Measurements from ENCODE around the gene SCMH1. TPM values are rescaled to one million over a fixed set of nuclear protein-coding genes. Genes with fewer than 3 reads are reported as not detected.

The SCMH1 gene
- total RNA-seq, 1 experiment from 2014 or later: 16.5 TPM

DNA sequence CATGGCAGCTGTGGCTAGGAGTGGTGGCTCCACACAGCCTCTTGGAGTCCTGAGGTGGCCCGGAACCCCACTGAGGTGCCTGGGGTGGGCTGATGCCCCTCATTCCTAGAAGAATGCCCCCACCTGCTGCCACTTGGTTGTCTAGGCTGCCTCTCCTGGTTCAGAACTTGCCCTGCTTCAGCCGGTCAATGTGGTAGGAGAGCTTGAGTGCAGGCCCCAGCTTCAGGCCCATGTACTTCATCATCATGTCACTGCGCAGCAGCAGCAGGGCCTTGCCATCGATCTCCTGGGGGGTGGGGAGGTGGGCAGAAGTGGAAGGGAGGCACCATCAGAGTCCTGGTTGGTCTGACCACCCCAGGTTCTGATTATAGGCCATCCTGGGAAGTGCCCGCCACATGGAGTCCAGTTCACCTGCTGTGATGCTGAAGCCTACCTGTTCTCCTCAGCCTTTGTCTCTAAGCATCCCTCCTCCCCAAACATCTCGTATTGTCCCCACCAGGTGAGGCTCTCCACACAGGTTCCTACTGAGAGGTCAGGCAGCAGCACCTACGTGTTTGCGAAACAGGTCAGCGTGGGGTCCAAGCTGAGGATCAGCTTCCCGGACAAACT is 214.0 kb downstream of the SCMH1 start:
- Histone ChIP-seq H3K56ac (ENCODE audit: insufficient read length, low read depth, low read length) (no peak overlapping the region), H3K23ac (ENCODE audit: insufficient read length, low read depth, low read length) (no peak overlapping the region), H3K9ac (ENCODE audit: extremely low read depth, insufficient read length, low read length) (no peak overlapping the region), H2BK20ac (ENCODE audit: low read depth, low read length, poor library complexity, severe bottlenecking) (no peak overlapping the region), H3K9me3 (ENCODE audit: control insufficient read depth, low read depth, low read length) (no peaks in the 10 kb centered on the region), H3K4me2 (ENCODE audit: insufficient read depth, insufficient read length, low read length) (no peak overlapping the region), H3T11ph (ENCODE audit: low read length) (no peak overlapping the region), H2BK15ac (ENCODE audit: low read depth, low read length) (no peak overlapping the region), H3K4ac (ENCODE audit: low read depth, low read length) (no peak overlapping the region), H3K4me1 (ENCODE audit: insufficient read depth, low read length) (peaks cover 5% of the 10 kb centered on the region; the same call in 1 of the 2 replicates), H3K79me2 (ENCODE audit: insufficient read depth, low read length) (no peaks in the 10 kb centered on the region), H3K23me2 (ENCODE audit: insufficient read length, low read depth, low read length, poor library complexity, severe bottlenecking) (no peaks in the 10 kb centered on the region), H3K27ac (ENCODE audit: insufficient read length, low read depth, low read length) (no peak overlapping the region), H4K91ac (ENCODE audit: insufficient read length, low read depth, low read length) (no peak overlapping the region), H4K20me1 (ENCODE audit: control insufficient read depth, insufficient read depth, insufficient read length) (no peaks in the 10 kb centered on the region), H2AFZ (ENCODE audit: low read length) (no peak overlapping the region), H4K8ac (replicated peaks; ENCODE audit: insufficient read length, low read depth, low read length) (no peak overlapping the region), H2BK5ac (ENCODE audit: insufficient read length, low read length) (no peak overlapping the region), H3K18ac (ENCODE audit: insufficient read length, low read depth, low read length) (no peak overlapping the region), H4K5ac (ENCODE audit: insufficient read length, low read depth, low read length) (no peak overlapping the region), H3K14ac (ENCODE audit: insufficient read depth, low read length) (no peak overlapping the region), H2BK12ac (ENCODE audit: insufficient read length, low read depth, low read length) (no peak overlapping the region), H2AK5ac (ENCODE audit: insufficient read length, low read length) (no peak overlapping the region), H2BK120ac (ENCODE audit: low read depth, low read length, poor library complexity, severe bottlenecking) (no peak overlapping the region), H3K27me3 (ENCODE audit: insufficient read depth, low read length) (no peaks in the 10 kb centered on the region), H3K79me1 (ENCODE audit: insufficient read depth, low read depth, low read length, poor library complexity, severe bottlenecking) (no peaks in the 10 kb centered on the region)
- no peak for DNase-seq
- WGBS (ENCODE audit: extremely low coverage, insufficient read length, low lambda C conversion rate): no CpG with 5 or more reads among the region's 10 CpGs
- H3K36me3 Mint-ChIP-seq (ENCODE audit: insufficient read depth in 1 of 3, low read depth in 3 of 3): peaks cover 23 to 39% (median 27%) of the 10 kb centered on the region in 3 experiments
- no peak overlapping the region for H3K4me3 Mint-ChIP-seq
- peaks cover 10 to 13% of the 10 kb centered on the region in 2 experiments for H3K4me1 Mint-ChIP-seq
- H3K27ac Mint-ChIP-seq: no peak overlapping the region
- H3K27me3 Mint-ChIP-seq (ENCODE audit: low read depth): peaks cover 16% of the 10 kb centered on the region
- TF ChIP-seq, protein P1, sequence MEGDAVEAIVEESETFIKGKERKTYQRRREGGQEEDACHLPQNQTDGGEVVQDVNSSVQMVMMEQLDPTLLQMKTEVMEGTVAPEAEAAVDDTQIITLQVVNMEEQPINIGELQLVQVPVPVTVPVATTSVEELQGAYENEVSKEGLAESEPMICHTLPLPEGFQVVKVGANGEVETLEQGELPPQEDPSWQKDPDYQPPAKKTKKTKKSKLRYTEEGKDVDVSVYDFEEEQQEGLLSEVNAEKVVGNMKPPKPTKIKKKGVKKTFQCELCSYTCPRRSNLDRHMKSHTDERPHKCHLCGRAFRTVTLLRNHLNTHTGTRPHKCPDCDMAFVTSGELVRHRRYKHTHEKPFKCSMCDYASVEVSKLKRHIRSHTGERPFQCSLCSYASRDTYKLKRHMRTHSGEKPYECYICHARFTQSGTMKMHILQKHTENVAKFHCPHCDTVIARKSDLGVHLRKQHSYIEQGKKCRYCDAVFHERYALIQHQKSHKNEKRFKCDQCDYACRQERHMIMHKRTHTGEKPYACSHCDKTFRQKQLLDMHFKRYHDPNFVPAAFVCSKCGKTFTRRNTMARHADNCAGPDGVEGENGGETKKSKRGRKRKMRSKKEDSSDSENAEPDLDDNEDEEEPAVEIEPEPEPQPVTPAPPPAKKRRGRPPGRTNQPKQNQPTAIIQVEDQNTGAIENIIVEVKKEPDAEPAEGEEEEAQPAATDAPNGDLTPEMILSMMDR (conservative IDR thresholded peaks at IDR 0.05): no peak
- H3K9me3 Mint-ChIP-seq: no peaks in the 10 kb centered on the region

Measured in H9 (cell line).